NOMO-1 treated with DMSO at 0.1 percent for 48 hours (cell line): Measurements from ENCODE around the gene ATP13A4.
A peak's percentile ranks its signal among the peaks of the same experiment; 100 is the strongest.
"Not testable (repeated sequence)": the region's sequence is repeated elsewhere in the genome, so short reads cannot be mapped to it uniquely, and the experiment has no call there.

Experiments
- DNase-seq: peaks from one replicate; lab custom pipeline; 2025; ENCODE audit not compliant: unreplicated experiment; lab: John Stamatoyannopoulos, UW

The ATP13A4 gene

DNA sequence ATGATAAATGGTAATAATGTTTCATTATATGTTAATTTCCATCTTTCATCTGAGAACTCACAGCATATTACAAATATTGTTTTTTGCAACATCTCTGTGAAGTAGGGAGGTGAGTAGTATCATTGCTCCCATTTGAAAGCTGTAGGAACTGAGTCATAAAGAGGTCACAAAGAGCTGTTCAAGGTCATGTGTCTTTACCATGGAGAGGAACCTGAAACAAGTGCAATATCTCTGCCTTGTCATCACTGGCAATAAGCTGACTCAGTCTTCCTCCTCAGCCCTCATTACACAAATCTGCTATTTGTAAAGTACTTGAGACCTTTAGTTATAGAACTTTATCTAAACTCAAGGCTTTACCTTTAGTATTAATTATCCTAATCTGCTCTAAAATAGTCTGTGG, 4.4 kb upstream of the ATP13A4 start:
- DNase-seq, result peak; percentile 23

DNA sequence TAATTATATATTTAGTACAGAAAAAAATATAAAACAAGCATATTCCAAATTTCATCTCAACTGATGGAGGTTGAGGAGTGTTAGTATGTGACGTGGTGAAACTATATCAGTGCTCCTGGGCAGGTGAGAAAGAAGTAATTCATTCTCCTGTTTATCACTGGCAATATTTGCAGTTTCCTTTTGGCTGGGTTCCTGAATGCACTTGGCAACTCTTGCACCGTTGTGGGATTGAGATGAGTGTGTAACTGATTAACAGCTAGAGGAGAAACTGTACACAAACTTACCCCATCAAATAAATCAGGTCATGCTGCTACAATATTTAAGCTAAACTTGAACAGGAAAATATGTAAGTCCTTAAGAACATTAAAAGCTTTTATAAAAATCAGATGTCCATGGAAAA, 2.1 kb upstream of the ATP13A4 start:
- DNase-seq, result no peak

GRCh38 chr3:193553586-193553985, 1.1 kb downstream of the ATP13A4 start:
- no peak for DNase-seq

GRCh38 chr3:193552923-193553322, 1.8 kb downstream of the ATP13A4 start:
- no peak for DNase-seq

GRCh38 chr3:193548406-193548805, 6.3 kb downstream of the ATP13A4 start:
- no peak for DNase-seq

DNA sequence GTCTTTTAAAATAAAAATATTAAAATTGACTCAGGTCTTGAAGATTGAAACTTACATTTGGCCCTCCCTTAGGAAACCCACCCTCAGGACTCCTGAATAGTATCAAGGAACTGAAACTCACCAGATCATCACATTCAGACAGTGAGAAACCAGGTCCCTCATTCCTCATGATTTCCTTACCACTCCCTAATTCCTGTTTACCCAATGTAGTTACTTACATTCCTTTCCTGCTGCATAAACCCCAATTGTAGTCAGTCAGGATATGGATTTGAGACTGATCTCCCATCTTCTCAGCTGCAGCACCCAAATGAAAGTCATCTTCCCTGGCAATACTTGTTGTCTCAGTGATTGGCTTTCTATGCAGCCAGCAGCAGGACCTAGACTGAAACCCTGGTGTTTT, 8.6 kb downstream of the ATP13A4 start:
- no peak for DNase-seq

- no peak for DNase-seq
Observed at GRCh38 chr3:193545304-193545703, 9.4 kb downstream of the ATP13A4 start.

DNA sequence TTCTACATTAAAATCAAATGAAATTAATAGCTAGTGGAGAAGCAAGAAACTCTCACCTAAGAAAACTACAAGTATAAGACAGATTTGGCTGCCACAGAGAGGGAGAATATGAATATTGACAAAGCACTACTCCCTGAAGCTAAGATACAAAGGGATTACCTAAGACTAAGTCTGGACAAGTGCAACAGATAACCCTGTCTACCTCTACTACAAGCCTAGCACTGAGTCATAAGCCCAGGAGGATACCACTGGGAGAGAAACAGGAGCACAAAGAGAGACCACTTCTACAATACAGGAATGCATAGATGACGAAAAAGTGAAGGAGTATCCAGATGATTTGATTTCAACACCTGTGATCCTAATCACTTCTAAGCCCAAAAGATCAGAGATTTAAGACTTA, 10.4 kb downstream of the ATP13A4 start:
- no peak for DNase-seq

- DNase-seq, result no peak
Observed at GRCh38 chr3:193530231-193531165, 24.2 kb downstream of the ATP13A4 start.

- not testable (repeated sequence) for DNase-seq
Observed at GRCh38 chr3:193526085-193526484, 28.6 kb downstream of the ATP13A4 start.

- peak; percentile 70 for DNase-seq
Observed at GRCh38 chr3:193522473-193522872, 32.2 kb downstream of the ATP13A4 start.

GRCh38 chr3:193520738-193521137, 34.0 kb downstream of the ATP13A4 start:
- DNase-seq, result no peak

GRCh38 chr3:193515966-193516365, 38.7 kb downstream of the ATP13A4 start:
- DNase-seq, result no peak

GRCh38 chr3:193510154-193510553, 44.5 kb downstream of the ATP13A4 start:
- no peak for DNase-seq

DNA sequence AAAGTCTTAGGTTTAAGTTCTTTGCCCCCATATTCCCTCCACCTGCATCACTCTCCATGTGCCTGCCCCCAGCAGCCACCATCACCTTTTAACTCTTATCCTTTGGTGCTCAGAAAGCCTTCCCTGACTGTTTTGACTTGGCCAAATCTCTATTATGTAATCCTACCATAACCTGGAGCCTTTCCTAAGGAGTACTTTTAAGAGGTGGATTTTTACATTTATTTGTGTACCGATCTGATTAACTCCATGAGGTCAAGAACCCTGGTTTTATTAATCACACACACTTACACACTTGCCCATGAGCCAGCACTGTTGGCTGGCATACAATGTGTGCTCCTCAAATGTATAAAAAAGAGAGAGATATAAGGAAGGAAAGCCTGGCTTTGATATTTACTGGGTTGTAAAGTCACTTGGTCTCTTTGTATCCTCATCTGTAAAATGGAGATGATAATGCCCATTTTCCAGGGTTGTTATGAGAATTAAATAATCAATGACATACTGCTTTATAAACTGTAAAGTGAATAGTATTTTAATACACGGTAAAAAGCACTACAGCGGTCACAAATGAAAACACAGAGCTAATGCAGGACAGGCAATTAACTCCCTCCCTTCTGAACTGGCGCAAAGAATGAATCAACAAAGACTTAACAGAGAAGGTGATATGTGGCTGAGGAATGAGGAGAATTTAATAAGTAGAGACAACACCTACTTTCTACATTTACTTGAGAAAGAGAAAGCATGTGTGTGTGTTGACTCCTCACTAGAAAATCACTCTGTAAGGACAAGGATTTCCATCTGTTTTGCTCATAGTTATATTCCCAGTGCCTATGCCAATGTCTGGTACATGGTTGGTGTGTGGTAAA, 45.4 kb downstream of the ATP13A4 start:
- no peak for DNase-seq

DNA sequence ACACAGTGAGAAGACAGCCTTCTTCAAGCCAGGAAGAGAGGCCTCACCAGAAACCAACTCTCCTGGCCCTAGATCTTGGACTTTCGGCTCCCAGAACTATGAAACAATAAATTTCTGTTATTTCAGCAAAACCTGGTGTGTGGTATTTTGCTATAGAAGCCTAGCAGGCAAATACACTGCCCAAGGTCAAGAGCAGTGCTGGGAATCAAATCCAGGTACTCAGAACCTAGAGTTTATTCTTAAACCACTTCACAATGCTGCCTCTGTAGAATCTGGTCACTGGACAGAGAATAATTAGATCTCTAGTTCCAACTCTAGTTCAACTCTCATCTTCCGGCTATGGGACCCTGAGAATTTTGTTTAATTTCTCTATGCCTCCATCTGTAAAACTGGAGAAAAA, 46.6 kb downstream of the ATP13A4 start:
- no peak for DNase-seq

GRCh38 chr3:193507566-193507965, 47.1 kb downstream of the ATP13A4 start:
- DNase-seq, result no peak

DNA sequence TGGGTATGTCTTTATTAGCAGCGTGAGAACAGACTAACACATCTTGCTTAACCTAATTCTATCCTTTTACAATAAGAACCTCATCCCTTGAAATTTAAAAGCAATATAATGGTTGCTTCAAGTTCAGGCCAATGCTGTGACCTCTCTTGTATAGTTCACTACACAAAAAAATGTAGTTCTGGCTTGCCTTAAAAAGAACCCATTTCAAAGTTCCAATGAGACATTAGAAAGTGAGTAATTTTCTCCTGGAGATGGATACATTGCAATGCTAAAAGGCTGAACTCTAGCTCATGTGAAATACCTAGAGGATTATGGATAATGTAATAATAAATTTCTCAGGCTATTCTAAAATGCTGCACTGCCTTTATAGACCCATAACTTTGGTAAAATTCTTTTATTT, 47.8 kb downstream of the ATP13A4 start:
- DNase-seq, result no peak

DNA sequence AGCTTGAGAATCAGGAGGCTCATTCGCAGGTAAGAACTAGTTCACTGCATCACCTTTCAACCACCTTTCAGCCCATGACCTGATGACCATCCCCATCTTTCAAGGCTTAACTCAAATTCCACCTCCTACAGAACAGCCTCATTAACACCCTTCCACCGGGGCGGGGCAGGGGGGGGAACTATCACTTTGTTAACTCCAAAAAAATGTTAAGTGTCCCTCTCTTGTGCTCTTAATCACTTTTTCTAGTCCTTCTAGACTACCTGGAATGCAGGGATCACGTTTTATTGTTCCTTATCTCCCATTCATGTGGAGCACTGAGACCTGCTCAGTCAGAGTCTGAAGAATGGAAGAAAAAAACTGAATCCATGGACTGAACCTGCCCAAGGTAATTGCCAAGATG, 51.8 kb downstream of the ATP13A4 start:
- DNase-seq, result no peak

- DNase-seq, result no peak
Observed at GRCh38 chr3:193499801-193500485, 54.8 kb downstream of the ATP13A4 start.

- peak; percentile 83 for DNase-seq
Observed at GRCh38 chr3:193499136-193499770, 55.4 kb downstream of the ATP13A4 start.
